Skeletal muscle satellite cell (primary cell): ENCODE data around the gene ECE2.
"Not testable (repeated sequence)": the region's sequence is repeated elsewhere in the genome, so short reads cannot be mapped to it uniquely, and the experiment has no call there.

Experiments used
- H3K27me3 ChIP-seq: 2 replicates; pipeline ENCODE4 v1.7.0; 2013; ENCODE audit warnings: low read length; ENCODE audit not compliant: control insufficient read depth, insufficient read depth
- H3K36me3 ChIP-seq: 2 replicates; pipeline ENCODE4 v1.7.0; 2013; ENCODE audit warnings: mild to moderate bottlenecking, control low read depth, low read length; ENCODE audit not compliant: insufficient read depth
- H3K4me1 ChIP-seq: 2 replicates; pipeline ENCODE4 v1.7.0; 2013; ENCODE audit warnings: low read length; ENCODE audit not compliant: control insufficient read depth, insufficient read depth
- H3K4me2 ChIP-seq: 2 replicates; pipeline ENCODE4 v1.7.0; 2013; ENCODE audit warnings: mild to moderate bottlenecking, low read length
- H3K4me3 ChIP-seq: 2 replicates; pipeline ENCODE4 v1.7.0; 2013; ENCODE audit warnings: low read length
- H3K9ac ChIP-seq: 2 replicates; pipeline ENCODE4 v1.7.0; 2013; ENCODE audit warnings: mild to moderate bottlenecking, low read depth, low read length, moderate library complexity
- H3K9me3 ChIP-seq: replicated peaks from 2 replicates; pipeline ENCODE4 v1.7.0; 2013; ENCODE audit warnings: mild to moderate bottlenecking, control low read depth, low read length

Gene ECE2

DNA sequence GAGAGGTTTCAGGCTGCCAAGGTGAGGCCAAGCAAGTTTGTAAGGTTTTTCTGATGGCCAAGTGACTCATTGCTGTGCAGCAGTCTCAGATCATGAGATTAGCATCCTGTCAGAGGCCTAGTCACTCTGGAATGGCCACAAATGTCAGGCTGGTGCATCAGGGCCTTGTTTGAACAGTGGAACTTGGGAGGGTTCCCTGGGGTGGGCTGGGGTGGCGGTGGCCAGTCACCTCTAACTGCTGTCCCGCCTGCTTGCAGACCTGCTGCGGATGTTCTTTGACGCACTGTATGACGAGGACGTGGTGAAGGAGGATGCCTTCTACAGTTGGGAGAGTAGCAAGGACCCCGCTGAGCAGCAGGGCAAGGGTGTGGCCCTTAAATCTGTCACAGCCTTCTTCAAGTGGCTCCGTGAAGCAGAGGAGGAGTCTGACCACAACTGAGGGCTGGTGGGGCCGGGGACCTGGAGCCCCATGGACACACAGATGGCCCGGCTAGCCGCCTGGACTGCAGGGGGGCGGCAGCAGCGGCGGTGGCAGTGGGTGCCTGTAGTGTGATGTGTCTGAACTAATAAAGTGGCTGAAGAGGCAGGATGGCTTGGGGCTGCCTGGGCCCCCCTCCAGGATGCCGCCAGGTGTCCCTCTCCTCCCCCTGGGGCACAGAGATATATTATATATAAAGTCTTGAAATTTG, 58.8 kb downstream of the ECE2 start:
- Histone ChIP-seq H3K9ac (peak overlapping the region; percentile 26), H3K27me3 (no peaks in the 10 kb centered on the region), H3K4me2 (no peak overlapping the region), H3K36me3 (peaks cover 55% of the 10 kb centered on the region), H3K4me3 (no peak overlapping the region), H3K9me3 (no peaks in the 10 kb centered on the region), H3K4me1 (peaks cover 76% of the 10 kb centered on the region)

DNA sequence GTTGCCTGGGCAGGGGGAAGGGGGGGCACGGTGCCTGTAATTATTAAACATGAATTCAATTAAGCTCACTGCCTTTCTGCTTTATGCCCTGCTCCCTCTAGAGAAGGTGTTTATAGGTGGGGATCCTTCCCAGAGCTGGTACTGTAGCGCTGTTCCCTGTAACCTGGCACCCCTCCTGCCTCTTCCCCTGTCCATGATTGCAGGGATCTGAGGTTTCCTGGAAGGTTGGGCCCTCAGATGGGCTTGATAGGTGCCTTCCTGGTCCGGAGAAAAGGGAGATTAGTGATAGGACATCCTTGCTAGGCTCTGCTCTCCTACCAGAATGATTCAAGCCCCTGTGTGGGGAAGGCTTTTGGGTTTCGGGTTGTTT, 59.5 kb downstream of the ECE2 start:
- no peaks in the 10 kb centered on the region for H3K9me3 ChIP-seq
- peaks cover 50% of the 10 kb centered on the region for H3K36me3 ChIP-seq
- H3K4me3 ChIP-seq: peak overlapping the region; percentile 73
- peak overlapping the region; percentile 75 for H3K9ac ChIP-seq
- peaks cover 77% of the 10 kb centered on the region for H3K4me1 ChIP-seq
- H3K4me2 ChIP-seq: peak overlapping the region; percentile 95
- H3K27me3 ChIP-seq: no peaks in the 10 kb centered on the region

DNA sequence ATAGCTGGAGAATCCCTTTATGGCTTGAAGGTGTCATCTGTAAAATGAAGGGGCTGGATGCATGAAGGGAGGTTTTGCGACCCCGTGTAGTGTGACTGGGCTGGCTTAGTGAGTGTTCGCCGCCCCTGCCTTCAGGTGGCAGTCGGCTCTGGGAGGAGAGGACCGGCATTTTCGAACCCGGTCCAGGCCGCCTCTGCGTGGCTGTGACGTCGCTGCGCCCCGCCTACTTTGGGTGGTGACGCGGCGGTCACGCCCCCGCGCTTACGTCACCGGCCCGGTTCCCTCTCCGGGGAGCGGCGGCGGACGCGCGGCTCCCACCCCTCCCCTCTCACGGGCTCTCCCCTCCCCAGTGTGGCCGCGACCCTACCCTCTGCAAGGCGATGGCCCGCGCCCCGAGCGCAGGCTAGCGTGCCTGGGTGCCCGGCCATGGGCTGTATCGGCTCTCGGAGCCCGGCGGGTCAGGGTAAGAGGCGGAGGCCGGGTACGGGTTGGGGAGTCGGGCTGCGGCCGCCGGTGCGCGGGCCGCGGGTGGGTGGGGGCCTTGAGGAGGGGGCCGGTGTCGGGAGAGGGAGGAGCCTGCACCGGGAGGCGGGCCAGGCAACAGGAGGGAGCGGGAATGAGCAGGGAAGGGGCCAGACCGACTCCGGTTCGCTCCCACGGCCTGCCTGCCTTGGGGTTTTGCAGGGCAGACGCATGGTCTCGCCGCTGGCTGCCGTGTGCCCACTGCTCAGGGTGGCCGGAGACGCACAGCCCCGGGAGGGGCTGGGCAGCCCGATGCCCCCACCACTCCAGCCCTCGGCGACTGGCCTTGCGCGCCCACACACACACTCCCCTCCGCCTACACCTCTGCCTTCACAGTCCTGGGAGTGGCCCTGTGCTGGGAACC, 60.1 kb downstream of the ECE2 start:
- H3K9ac ChIP-seq: peak overlapping the region; percentile 75
- peaks cover 84% of the 10 kb centered on the region for H3K4me1 ChIP-seq
- H3K9me3 ChIP-seq: no peaks in the 10 kb centered on the region
- peaks cover 46% of the 10 kb centered on the region for H3K36me3 ChIP-seq
- H3K4me2 ChIP-seq: peak overlapping the region; percentile 95
- H3K27me3 ChIP-seq: no peaks in the 10 kb centered on the region
- peak overlapping the region; percentile 73 for H3K4me3 ChIP-seq

DNA sequence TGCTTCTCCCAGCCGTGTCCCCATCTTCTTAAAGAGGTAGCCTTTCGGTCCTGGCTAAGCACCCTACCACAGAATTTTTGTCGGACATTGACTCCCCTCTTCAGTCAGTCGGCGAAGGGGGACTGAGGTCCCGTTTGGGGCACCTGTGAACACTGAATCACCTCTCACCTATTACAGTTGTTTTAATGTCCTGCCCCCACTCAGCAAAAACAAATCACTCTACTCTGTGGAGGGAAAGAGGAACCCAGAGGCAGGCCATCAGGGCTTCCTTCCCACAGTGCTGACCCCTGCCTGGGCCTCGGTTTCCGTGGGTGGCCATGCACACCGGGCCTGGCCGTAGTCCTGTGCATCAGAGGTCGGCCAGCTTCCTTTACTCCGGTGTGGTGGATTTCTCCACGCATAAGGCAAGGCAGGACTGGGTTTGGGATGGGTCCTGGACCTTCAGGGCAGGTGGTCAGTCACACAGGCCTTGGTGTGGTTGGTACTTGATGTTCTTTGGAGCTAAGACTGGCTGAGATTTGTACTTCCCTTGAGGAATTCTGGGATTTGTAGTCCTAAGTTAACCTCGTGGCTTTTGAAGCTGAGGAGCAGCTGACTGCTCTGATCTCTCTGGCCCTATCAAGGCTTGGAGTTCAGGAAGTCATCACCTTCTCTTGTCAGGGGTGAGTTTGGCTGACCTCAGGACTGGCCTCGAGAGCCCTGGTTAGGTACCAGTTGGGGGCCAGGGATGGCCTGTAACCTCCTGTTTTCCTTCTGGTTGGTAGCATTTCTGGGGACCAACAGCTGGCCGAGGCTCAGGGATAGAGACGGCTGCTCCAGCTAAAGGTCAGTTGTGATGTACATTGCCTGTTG, 61.0 kb downstream of the ECE2 start:
- Histone ChIP-seq H3K9me3 (no peaks in the 10 kb centered on the region), H3K4me2 (peak overlapping the region; percentile 95), H3K36me3 (peaks cover 37% of the 10 kb centered on the region), H3K27me3 (no peaks in the 10 kb centered on the region), H3K9ac (peak overlapping the region; percentile 75), H3K4me1 (peaks cover 79% of the 10 kb centered on the region), H3K4me3 (peak overlapping the region; percentile 73)

DNA sequence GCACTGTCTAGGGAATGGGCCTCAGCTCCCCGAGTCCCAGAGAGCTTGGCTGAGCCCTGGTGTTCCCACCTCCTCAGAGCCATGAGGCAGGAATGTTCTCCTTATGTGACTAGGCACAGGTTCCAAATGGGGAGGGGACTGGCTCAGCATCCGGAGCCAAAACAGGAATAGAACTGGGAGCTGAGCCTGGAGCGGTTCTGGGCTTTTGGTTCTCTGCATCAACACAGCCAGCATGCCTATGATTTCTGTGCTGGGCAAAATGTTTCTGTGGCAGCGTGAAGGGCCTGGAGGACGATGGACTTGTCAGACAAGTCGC, 61.5 kb downstream of the ECE2 start, which contains the start of gene FAM131A:
FAM131A (plus strand) TSS at position 202 of the 316 bp plus-strand sequence; CDS start at position 233, 31 bp downstream.
- peak within 1 kb of the TSS; percentile 73 for H3K4me3 ChIP-seq
- H3K4me1 ChIP-seq: peaks cover 73% of the 10 kb centered on the region
- H3K36me3 ChIP-seq: peaks cover 32% of the 10 kb centered on the region

DNA sequence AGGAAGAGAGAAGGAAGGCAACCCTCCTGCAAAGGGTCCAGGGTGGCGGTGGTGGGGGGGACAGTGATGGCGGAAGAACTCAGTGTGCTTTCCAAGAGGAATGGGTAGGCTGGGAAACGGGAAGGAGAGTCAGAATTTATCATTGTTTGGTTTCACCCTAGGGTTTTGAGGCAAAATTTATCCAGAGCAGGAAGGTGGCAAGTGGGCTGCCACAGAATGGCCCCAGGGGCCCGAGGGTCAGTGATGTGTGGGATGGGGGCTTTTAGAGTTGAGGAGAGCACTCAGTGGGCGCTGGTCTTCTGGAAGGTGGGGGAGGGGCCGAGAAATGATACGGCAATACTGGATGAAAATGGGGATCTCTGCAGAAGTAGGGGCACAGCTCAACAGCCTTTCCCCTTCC, 62.2 kb downstream of the ECE2 start:
- Histone ChIP-seq H3K36me3 (peaks cover 31% of the 10 kb centered on the region), H3K4me3 (no peak overlapping the region), H3K4me1 (peaks cover 67% of the 10 kb centered on the region), H3K9me3 (no peaks in the 10 kb centered on the region), H3K27me3 (no peaks in the 10 kb centered on the region), H3K9ac (no peak overlapping the region), H3K4me2 (peak overlapping the region; percentile 95)

More for the DNA sequence above, 61.5 kb downstream of the ECE2 start, which contains the start of gene FAM131A:
- H3K27me3 ChIP-seq: no peaks in the 10 kb centered on the region
- H3K4me2 ChIP-seq: peak within 1 kb of the TSS; percentile 95
- no peaks in the 10 kb centered on the region for H3K9me3 ChIP-seq
- peak within 1 kb of the TSS; percentile 75 for H3K9ac ChIP-seq

DNA sequence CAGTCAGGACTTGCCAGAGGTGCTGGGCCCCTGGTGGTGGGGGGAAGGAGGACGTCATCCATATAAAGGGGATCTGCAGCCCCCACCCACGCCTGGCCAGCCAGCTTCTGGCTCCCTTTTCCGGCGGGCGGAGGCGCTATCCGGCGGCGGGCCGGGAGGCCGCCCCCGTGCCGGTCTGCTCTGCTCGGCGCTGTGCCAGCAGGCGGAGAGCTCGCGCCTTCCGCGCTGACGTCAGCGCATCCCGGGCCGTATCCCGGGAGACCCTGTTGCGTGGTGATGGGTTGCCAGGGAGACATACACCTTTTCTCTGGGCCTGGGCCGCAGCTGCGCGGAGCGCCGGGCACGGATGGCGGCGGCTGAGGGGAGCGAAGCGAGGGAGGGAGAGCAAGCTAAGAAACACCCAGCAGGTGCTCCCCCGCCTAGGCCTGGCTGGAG, 62.7 kb downstream of the ECE2 start:
- Histone ChIP-seq H3K4me2 (peak overlapping the region; percentile 95), H3K9me3 (no peaks in the 10 kb centered on the region), H3K4me1 (peaks cover 61% of the 10 kb centered on the region), H3K36me3 (peaks cover 27% of the 10 kb centered on the region), H3K9ac (no peak overlapping the region), H3K27me3 (no peaks in the 10 kb centered on the region), H3K4me3 (peak overlapping the region; percentile 40)

DNA sequence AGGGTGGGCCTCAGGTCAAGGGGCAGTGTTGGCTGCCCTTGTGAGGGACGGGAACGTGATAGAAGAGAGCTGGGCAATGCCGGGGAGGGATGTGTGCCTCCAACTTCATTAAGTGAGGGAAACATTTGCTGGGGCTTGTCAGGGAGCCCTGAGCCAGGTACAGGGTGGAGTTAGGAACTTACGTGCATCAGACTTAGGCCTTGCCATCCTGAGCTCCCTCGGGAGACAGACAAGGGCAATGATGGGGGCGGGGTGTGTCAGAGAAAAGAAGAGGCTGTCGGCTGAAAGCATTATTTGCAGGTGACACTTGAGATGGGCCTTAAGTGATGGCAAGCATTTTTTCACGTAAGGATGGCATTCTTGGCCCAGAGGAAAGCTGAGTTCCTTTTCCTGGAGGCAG, 63.2 kb downstream of the ECE2 start:
- Histone ChIP-seq H3K36me3 (peaks cover 25% of the 10 kb centered on the region), H3K4me1 (peaks cover 56% of the 10 kb centered on the region), H3K4me3 (no peak overlapping the region), H3K27me3 (no peaks in the 10 kb centered on the region), H3K4me2 (peak overlapping the region; percentile 95), H3K9ac (no peak overlapping the region), H3K9me3 (no peaks in the 10 kb centered on the region)

DNA sequence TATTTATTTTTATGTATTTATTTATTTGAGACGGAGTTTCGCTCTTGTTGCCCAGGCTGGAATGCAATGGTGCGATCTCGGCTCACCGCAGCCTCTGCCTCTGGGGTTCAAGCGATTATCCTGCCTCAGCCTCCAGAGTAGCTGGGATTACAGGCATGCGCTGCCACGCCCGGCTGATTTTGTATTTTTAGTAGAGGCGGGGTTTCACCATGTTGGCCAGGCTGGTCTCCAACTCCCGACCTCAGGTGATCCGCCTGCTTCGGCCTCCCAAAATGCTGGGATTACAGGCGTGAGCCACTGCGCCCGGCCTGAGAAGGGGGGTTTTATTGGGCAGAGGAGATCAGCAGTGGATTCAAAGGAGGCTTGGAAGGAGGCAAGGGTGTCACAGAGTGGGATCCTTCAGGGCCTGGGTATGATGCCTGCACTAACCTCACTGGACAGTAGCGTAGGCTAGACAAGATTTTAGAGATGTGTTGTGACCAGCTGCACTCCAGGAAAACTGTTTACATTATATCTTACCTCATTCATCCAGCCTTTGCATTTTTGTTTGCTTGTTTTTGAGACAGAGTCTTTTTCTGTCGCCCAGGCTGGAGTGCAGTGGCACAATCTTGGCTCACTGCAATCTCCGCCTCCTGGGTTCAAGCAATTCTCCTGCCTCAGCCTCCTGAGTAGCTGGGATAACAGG, 63.8 kb downstream of the ECE2 start:
- not testable (repeated sequence) for H3K9me3 ChIP-seq, H3K4me2 ChIP-seq, H3K4me3 ChIP-seq, H3K27me3 ChIP-seq, H3K9ac ChIP-seq
- peaks cover 22% of the 10 kb centered on the region for H3K36me3 ChIP-seq
- H3K4me1 ChIP-seq: peaks cover 51% of the 10 kb centered on the region

DNA sequence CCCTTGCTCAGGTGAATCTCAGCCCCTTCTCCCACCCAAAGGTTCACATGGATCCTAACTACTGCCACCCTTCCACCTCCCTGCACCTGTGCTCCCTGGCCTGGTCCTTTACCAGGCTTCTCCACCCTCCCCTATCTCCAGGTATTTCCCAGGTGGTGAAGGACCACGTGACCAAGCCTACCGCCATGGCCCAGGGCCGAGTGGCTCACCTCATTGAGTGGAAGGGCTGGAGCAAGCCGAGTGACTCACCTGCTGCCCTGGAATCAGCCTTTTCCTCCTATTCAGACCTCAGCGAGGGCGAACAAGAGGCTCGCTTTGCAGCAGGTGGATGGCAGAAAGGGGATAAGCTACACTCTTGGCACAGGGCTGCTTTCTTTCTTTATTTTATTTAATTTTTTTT, 66.1 kb downstream of the ECE2 start:
- Histone ChIP-seq H3K4me2 (no peak overlapping the region), H3K9me3 (no peaks in the 10 kb centered on the region), H3K36me3 (peaks cover 17% of the 10 kb centered on the region), H3K4me3 (no peak overlapping the region), H3K4me1 (peaks cover 41% of the 10 kb centered on the region), H3K9ac (no peak overlapping the region), H3K27me3 (no peaks in the 10 kb centered on the region)
